K562 (cell line): ENCODE results near the gene DUSP5. TPM values are rescaled to one million over a fixed set of nuclear protein-coding genes. Genes with fewer than 3 reads are reported as not detected.

Experiments used
- ATAC-seq: fragments of 200-7000 bp; cut with Tn5 transposase; 3 replicates; pipeline ENCODE4 v1.9.1; 2020; ENCODE audit warnings: moderate library complexity
- BruUV-seq: library from RNA; stranded (reverse); fragments of 400-500 nt; replicated peaks from 2 replicates; lab custom pipeline; 2021; lab: Mats Ljungman, UMichigan
- CTCF ChIA-PET: fragments of 300-600 bp; formaldehyde crosslinking; extraction: SDS; loops from one replicate; lab custom pipeline; 2021; ENCODE audit warnings: low intra/inter-chr PET ratio; lab: Yijun Ruan, JAX
- POLR2A ChIA-PET: fragments of 300-600, 350-650 bp; sonication (Branson Sonifier 250); formaldehyde crosslinking; extraction: SDS; loops from one replicate; lab custom pipeline; 2021; ENCODE audit warnings: antibody characterized with exemption, inconsistent platforms; lab: Yijun Ruan, JAX
- DNase-seq, 4 experiments: peaks; one replicate each; pipeline versions ENCODE4 v3.0.0 to v3.0.0-alpha.2; 2011 to 2018; ENCODE audit warnings: low spot score in 3 of 4, mixed read lengths in 3 of 4; ENCODE audit errors: extremely low read depth in 1 of 4
- FAIRE-seq: peaks from 2 replicates; lab custom pipeline; 2011; peaks lifted over from hg19 to GRCh38; lab: Jason Lieb, UNC
- H2AFZ ChIP-seq: 2 replicates; pipeline ENCODE4 v1.6.0; 2011; ENCODE audit warnings: low read depth, low read length, control low read depth, inconsistent platforms
- H3K27ac ChIP-seq: fragments of 200-600 bp; 3 replicates; pipeline ENCODE4 v1.8.0; 2011; ENCODE audit warnings: low read depth, mild to moderate bottlenecking, control low read depth, inconsistent platforms, low read length, moderate library complexity, mixed read lengths; ENCODE audit errors: extremely low read depth
- H3K27me3 ChIP-seq, 2 experiments: fragments of 300-600 bp in 1 of 2; 2 replicates in 1 of 2; 3 replicates in 1 of 2; pipeline versions ENCODE4 v1.6.0 to v1.8.0; 2011; ENCODE audit warnings: inconsistent platforms in 2 of 2, low read length in 2 of 2, mild to moderate bottlenecking in 1 of 2, mixed read lengths in 1 of 2, moderate library complexity in 1 of 2; ENCODE audit not compliant: control insufficient read depth in 2 of 2, insufficient read depth in 2 of 2
- H3K36me3 ChIP-seq: fragments of 300-600 bp; 3 replicates; pipeline ENCODE4 v1.8.0; 2011; ENCODE audit warnings: mild to moderate bottlenecking, low read length, inconsistent platforms; ENCODE audit not compliant: control insufficient read depth, insufficient read depth
- H3K4me1 ChIP-seq, 2 experiments: fragments of 200-600 bp in 1 of 2; replicated peaks in 1 of 2; 2 replicates in 1 of 2; 3 replicates in 1 of 2; pipeline versions ENCODE4 v1.5.1 to v1.8.0; 2011; ENCODE audit warnings: inconsistent platforms in 2 of 2, low read length in 2 of 2, mild to moderate bottlenecking in 1 of 2, mixed read lengths in 1 of 2, moderate library complexity in 1 of 2; ENCODE audit not compliant: control insufficient read depth in 2 of 2, insufficient read depth in 2 of 2
- H3K4me2 ChIP-seq: 2 replicates; pipeline ENCODE4 v1.6.1; 2011; ENCODE audit warnings: low read length, control low read depth, inconsistent platforms, mixed read lengths; ENCODE audit not compliant: insufficient read depth
- H3K4me3 ChIP-seq: fragments of 200-600 bp; sonication (generic), shearing (Covaris generic); 2 replicates; pipeline ENCODE4 v1.5.1; 2016; ENCODE audit warnings: control low read depth, inconsistent platforms
- H3K79me2 ChIP-seq: fragments of 200-600 bp; 3 replicates; pipeline ENCODE4 v1.8.0; 2011; ENCODE audit warnings: low read length, inconsistent platforms; ENCODE audit not compliant: control insufficient read depth, insufficient read depth
- H3K9ac ChIP-seq, 2 experiments: 2 replicates each; pipeline versions ENCODE4 v1.6.0 to v1.6.1; 2011; ENCODE audit warnings: low read depth in 2 of 2, low read length in 2 of 2, control low read depth in 1 of 2, inconsistent platforms in 1 of 2, mild to moderate bottlenecking in 1 of 2, mixed read lengths in 1 of 2; ENCODE audit not compliant: insufficient read depth in 1 of 2
- H3K9me1 ChIP-seq: one replicate; pipeline ENCODE4 v1.6.0; 2011; ENCODE audit warnings: inconsistent platforms, mild to moderate bottlenecking, low read length, moderate library complexity; ENCODE audit not compliant: control insufficient read depth, insufficient read depth
- H3K9me3 ChIP-seq: replicated peaks from 2 replicates; pipeline ENCODE4 v1.5.1; 2011; ENCODE audit warnings: low read depth, low read length, inconsistent platforms; ENCODE audit not compliant: control insufficient read depth, insufficient read depth
- H4K20me1 ChIP-seq: replicated peaks from 2 replicates; pipeline ENCODE4 v1.6.1; 2011; ENCODE audit warnings: low read length, inconsistent platforms, mixed read lengths; ENCODE audit not compliant: control insufficient read depth, insufficient read depth
- HNRNPLL ChIP-seq: fragments of 200-400 bp; formaldehyde crosslinking; IDR thresholded peaks from 2 replicates; pipeline ENCODE4 v1.6.1; 2017; ENCODE audit warnings: low read length, low read depth, mild to moderate bottlenecking; ENCODE audit not compliant: poor library complexity, severe bottlenecking
- MEIS2 ChIP-seq: fragments of 450-650 bp; IDR thresholded peaks from 2 replicates; pipeline ENCODE4 v1.6.1; 2014; ENCODE audit warnings: mild to moderate bottlenecking; ENCODE audit not compliant: partially characterized antibody
- NEUROD1 ChIP-seq: fragments of 150-350 bp; IDR thresholded peaks from 2 replicates; pipeline ENCODE4 v1.6.1; 2014; ENCODE audit warnings: borderline replicate concordance, low read length, low read depth; ENCODE audit not compliant: partially characterized antibody
- PML ChIP-seq: IDR thresholded peaks from 2 replicates; pipeline ENCODE4 v1.6.1; 2012; ENCODE audit warnings: low read length, inconsistent platforms
- WGBS: fragments of 100-300 bp; shearing (Covaris generic); methylation state at CpG from one replicate; pipeline ENCODE4 v1.1.6; 2016; ENCODE audit warnings: low coverage, mixed read lengths; ENCODE audit not compliant: insufficient coverage; ENCODE audit errors: missing lambda C conversion rate; 5-methylcytosine and 5-hydroxymethylcytosine counted together
- in situ Hi-C: fragments of 300-500 bp; cut with MboI; formaldehyde crosslinking; loops from 4 replicates; pipeline ENCODE4 v1.15.0; 2018; ENCODE audit warnings: inconsistent platforms, mixed read lengths
- intact Hi-C: fragments of 100-400 bp; cut with micrococcal nuclease; formaldehyde crosslinking; loops from 2 replicates; pipeline ENCODE4 v1.14.2; 2022
- polyA plus RNA-seq, 8 experiments: library from polyadenylated mRNA; depleted of rRNA in 4 of 8; stranded (reverse) in 5 of 8; unstranded in 3 of 8; fragments of >200 nt; fragmentation: Nextera tagmentation in 2 of 8; fragmentation: Illumina TruSeq in 1 of 8; extraction: Ambion mirVana in 2 of 8; extraction: Trizol in 1 of 8; gene quantifications; 2 replicates each; pipeline versions ENCODE4 v1.2.1 to v1.2.3, GENCODE V29; 2011 to 2014; ENCODE audit warnings: inconsistent platforms in 1 of 8, missing spikeins in 1 of 8
- total RNA-seq, 7 experiments: library from RNA; depleted of rRNA in 6 of 7; stranded (reverse); fragments of >200 nt in 6 of 7; fragmentation: Illumina TruSeq in 2 of 7; extraction: Trizol in 2 of 7; gene quantifications; 2 replicates each; pipeline versions ENCODE4 v1.2.1 to v1.2.3, GENCODE V29; 2011 to 2021; ENCODE audit warnings: low replicate concordance in 1 of 7
- TF ChIP-seq, protein P1 (sequence below): IDR thresholded peaks from 3 replicates; pipeline ENCODE4 v1.6.1; 2011; ENCODE audit warnings: borderline replicate concordance, mild to moderate bottlenecking, moderate library complexity; ENCODE audit not compliant: insufficient read length; ENCODE audit errors: extremely low read depth
- TF ChIP-seq, protein P2 (sequence below): fragments of 250-450 bp; sonication (Bioruptor Pico); IDR thresholded peaks from 2 replicates; pipeline ENCODE4 v1.4.0; 2020; ENCODE audit warnings: mild to moderate bottlenecking, moderate library complexity, borderline replicate concordance

Gene DUSP5
- total and polyA plus RNA-seq, 9 of the 15 experiments (the other 6 are each of a cell fraction or from before 2014, with no cell fraction given), result 0.49 to 3.4 (median 2.0) TPM

DNA sequence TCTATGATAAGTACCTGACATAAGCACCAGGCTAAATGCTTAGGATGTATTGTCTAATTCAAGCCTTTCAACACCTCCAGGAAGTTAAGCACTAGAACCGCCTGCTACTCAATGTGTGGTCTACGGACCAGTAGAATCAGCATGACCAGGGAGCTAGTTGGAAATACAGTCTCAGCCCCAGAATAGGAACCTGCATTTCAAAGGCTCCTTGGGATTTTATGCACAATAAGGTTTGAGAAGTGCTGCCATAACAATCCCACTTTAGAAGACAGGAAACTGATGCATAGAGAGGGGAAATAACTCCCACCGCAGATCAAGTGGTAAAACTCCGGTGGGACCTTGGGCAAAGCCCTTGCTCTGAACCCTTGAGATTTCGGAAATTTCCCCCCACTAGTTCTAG lies 8.8 kb upstream of the DUSP5 start:
- Histone ChIP-seq H3K4me2 (no peak overlapping the region), H3K4me3 (no peak overlapping the region), H3K4me1 (peaks cover 2 to 19% of the 10 kb centered on the region in 2 experiments; a peak in 2 of 5 replicates), H3K9me1 (no peaks in the 10 kb centered on the region), H2AFZ (no peak overlapping the region), H3K36me3 (no peaks in the 10 kb centered on the region), H4K20me1 (no peaks in the 10 kb centered on the region), H3K79me2 (no peaks in the 10 kb centered on the region), H3K9ac (no peak overlapping the region), H3K27ac (no peak overlapping the region), H3K9me3 (no peaks in the 10 kb centered on the region), H3K27me3 (no peaks in the 10 kb centered on the region; a peak in 1 of 5 replicates)
- POLR2A ChIA-PET, result interaction anchor here (0.7 kb wide), 1 partner anchor 11 kb away, joined by 4 read pairs; no protein-coding TSS in a partner anchor
- CTCF ChIA-PET, result no interaction called here
- TF ChIP-seq PML, result no peak
- TF ChIP-seq MEIS2, result peak; percentile 20
- TF ChIP-seq, protein P1, sequence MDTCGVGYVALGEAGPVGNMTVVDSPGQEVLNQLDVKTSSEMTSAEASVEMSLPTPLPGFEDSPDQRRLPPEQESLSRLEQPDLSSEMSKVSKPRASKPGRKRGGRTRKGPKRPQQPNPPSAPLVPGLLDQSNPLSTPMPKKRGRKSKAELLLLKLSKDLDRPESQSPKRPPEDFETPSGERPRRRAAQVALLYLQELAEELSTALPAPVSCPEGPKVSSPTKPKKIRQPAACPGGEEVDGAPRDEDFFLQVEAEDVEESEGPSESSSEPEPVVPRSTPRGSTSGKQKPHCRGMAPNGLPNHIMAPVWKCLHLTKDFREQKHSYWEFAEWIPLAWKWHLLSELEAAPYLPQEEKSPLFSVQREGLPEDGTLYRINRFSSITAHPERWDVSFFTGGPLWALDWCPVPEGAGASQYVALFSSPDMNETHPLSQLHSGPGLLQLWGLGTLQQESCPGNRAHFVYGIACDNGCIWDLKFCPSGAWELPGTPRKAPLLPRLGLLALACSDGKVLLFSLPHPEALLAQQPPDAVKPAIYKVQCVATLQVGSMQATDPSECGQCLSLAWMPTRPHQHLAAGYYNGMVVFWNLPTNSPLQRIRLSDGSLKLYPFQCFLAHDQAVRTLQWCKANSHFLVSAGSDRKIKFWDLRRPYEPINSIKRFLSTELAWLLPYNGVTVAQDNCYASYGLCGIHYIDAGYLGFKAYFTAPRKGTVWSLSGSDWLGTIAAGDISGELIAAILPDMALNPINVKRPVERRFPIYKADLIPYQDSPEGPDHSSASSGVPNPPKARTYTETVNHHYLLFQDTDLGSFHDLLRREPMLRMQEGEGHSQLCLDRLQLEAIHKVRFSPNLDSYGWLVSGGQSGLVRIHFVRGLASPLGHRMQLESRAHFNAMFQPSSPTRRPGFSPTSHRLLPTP, result no peak
- no peak for TF ChIP-seq HNRNPLL
- no peak for TF ChIP-seq NEUROD1
- TF ChIP-seq, protein P2, sequence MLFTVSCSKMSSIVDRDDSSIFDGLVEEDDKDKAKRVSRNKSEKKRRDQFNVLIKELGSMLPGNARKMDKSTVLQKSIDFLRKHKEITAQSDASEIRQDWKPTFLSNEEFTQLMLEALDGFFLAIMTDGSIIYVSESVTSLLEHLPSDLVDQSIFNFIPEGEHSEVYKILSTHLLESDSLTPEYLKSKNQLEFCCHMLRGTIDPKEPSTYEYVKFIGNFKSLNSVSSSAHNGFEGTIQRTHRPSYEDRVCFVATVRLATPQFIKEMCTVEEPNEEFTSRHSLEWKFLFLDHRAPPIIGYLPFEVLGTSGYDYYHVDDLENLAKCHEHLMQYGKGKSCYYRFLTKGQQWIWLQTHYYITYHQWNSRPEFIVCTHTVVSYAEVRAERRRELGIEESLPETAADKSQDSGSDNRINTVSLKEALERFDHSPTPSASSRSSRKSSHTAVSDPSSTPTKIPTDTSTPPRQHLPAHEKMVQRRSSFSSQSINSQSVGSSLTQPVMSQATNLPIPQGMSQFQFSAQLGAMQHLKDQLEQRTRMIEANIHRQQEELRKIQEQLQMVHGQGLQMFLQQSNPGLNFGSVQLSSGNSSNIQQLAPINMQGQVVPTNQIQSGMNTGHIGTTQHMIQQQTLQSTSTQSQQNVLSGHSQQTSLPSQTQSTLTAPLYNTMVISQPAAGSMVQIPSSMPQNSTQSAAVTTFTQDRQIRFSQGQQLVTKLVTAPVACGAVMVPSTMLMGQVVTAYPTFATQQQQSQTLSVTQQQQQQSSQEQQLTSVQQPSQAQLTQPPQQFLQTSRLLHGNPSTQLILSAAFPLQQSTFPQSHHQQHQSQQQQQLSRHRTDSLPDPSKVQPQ (CRISPR knock-in tag), result no peak
- no peak for FAIRE-seq
- ATAC-seq, result no peak
- BruUV-seq, result no TSS peak
- 44% methylated on average over 5 of the region's 5 CpGs for WGBS
- in situ Hi-C loops (no loop called here), intact Hi-C loops (no loop called here)
- no peak for DNase-seq
